Embryonic facial prominence (tissue), 1 donor: ENCODE results near the gene CEMIP.

Experiments used
- DNase-seq: peaks from one replicate; pipeline ENCODE4 v3.0.0-alpha.2; 2016; ENCODE audit errors: extremely low spot score

CEMIP gene

GRCh38 chr15:80852676-80853075 lies 73.5 kb downstream of the CEMIP start:
- no peak for DNase-seq

- DNase-seq = no peak
Observed at GRCh38 chr15:80854104-80854503, 74.9 kb downstream of the CEMIP start.

GRCh38 chr15:80855206-80855605 lies 76.0 kb downstream of the CEMIP start:
- no peak for DNase-seq

GRCh38 chr15:80856400-80856799 lies 77.2 kb downstream of the CEMIP start:
- no peak for DNase-seq

- no peak for DNase-seq
Observed at GRCh38 chr15:80856809-80857377, 77.7 kb downstream of the CEMIP start.

GRCh38 chr15:80861731-80862170 lies 82.6 kb downstream of the CEMIP start:
- no peak for DNase-seq

GRCh38 chr15:80864666-80865065 lies 85.5 kb downstream of the CEMIP start:
- DNase-seq = no peak

GRCh38 chr15:80866936-80867335 lies 87.8 kb downstream of the CEMIP start:
- DNase-seq = no peak

- no peak for DNase-seq
Observed at GRCh38 chr15:80870366-80870765, 91.2 kb downstream of the CEMIP start.

GRCh38 chr15:80870893-80871292 lies 91.7 kb downstream of the CEMIP start:
- no peak for DNase-seq

- DNase-seq = no peak
Observed at GRCh38 chr15:80871858-80872257, 92.7 kb downstream of the CEMIP start.

GRCh38 chr15:80873366-80873952 lies 94.3 kb downstream of the CEMIP start:
- no peak for DNase-seq

GRCh38 chr15:80875568-80876347 lies 96.6 kb downstream of the CEMIP start:
- no peak for DNase-seq

- DNase-seq = no peak
Observed at GRCh38 chr15:80876348-80876674, 97.1 kb downstream of the CEMIP start.

GRCh38 chr15:80878242-80878866 lies 99.2 kb downstream of the CEMIP start:
- no peak for DNase-seq

- DNase-seq = no peak
Observed at GRCh38 chr15:80878867-80879250, 99.7 kb downstream of the CEMIP start.

GRCh38 chr15:80880086-80880485 lies 100.9 kb downstream of the CEMIP start:
- DNase-seq = no peak

GRCh38 chr15:80883641-80884040 lies 104.5 kb downstream of the CEMIP start:
- DNase-seq = no peak

GRCh38 chr15:80885016-80885579 lies 105.9 kb downstream of the CEMIP start:
- no peak for DNase-seq

GRCh38 chr15:80887148-80887547 lies 108.0 kb downstream of the CEMIP start:
- no peak for DNase-seq

- no peak for DNase-seq
Observed at GRCh38 chr15:80888846-80889245, 109.7 kb downstream of the CEMIP start.

- no peak for DNase-seq
Observed at GRCh38 chr15:80890341-80891005, 111.3 kb downstream of the CEMIP start.
